Effector CD4-positive, alpha-beta T cell (primary cell): Measurements from ENCODE around the gene CMSS1.

Experiments used
- DNase-seq: peaks from one replicate; pipeline ENCODE4 v3.0.0-alpha.2; 2020

Gene CMSS1

DNA sequence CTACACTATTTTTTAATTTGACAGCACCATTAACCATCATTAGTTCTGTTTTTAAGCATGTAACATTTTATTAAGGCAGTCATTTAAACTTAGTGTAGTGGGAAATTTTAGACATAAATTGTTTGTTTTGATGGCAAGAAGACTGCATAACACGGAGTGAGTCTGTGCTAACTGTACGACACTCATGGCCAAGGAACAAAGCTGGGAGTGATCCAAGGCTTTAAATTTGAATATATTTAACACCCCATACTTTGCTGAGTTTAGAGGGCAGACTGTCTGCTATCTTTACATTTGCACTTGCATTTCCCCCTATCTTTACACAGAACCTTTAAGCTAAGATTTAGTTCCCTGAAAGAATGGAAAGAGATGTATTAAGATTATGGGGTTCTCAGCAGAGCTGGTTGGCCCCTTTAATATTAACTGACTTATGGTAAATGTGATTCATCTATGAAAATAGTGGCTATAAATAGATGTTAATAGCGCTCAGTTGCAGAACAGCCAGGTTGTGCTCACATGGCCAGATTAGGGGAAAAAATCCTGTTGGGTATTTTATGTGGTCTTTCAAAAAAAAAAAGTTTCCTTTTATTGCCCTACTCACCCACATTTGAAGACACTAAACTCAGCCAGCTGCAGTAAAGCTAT, 120.7 kb downstream of the CMSS1 start:
- DNase-seq = no peak

DNA sequence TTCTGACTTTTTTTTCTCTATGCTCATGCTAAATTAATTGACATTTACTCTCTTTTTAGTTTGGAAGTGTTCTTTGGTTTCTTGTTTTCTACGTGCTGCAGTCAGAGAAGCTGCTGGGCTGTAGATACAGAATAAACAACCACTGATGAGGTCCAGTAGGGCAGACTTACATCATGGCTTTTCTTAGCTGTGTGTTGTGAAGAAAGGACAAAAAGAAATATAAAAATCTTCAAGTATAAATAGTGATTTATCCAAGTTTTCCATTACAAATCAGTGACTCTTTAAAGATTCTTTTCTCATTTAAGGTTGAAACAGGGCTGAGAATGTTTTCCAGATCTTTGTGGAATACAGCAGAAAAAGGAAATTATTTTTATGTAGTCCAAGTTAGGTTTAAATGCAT, 122.2 kb downstream of the CMSS1 start:
- DNase-seq = no peak

DNA sequence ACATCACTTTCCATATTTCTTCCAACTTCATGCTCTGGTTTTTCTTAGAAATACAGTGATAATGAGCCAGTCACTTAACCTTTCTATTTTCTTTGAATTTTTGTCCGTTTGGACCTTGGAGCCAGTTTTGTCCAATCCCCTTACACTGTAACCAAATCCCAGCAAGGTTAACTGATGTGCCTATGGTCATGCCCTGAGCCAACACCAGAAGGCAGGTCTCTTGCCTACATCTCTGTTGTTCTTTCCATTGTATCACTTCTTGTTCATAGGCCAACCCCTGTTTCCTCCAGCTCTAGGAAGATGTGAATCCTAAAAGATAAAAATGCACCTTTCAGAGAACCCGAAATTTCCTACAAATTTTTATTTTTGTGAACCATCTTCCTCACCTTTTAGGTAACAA, 122.7 kb downstream of the CMSS1 start:
- DNase-seq = no peak

DNA sequence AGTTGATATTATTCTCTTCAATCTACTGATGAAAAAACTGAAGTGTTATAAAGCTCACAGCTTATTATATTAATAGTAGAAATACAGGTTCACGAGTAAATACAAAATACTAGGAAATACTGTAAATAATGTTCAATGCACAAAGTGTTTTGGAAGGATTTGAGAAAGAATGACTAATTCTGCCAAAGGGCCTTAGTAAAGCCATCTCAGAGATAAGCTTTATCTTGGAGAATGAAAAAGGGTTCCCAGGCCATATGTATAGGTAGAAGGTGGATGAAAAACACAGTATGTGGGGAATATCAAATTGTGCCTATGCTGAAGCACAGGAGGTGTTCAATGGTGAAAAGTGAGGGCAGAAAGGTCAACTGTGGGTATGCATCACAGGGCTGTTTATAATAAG, 123.5 kb downstream of the CMSS1 start:
- no peak for DNase-seq

DNA sequence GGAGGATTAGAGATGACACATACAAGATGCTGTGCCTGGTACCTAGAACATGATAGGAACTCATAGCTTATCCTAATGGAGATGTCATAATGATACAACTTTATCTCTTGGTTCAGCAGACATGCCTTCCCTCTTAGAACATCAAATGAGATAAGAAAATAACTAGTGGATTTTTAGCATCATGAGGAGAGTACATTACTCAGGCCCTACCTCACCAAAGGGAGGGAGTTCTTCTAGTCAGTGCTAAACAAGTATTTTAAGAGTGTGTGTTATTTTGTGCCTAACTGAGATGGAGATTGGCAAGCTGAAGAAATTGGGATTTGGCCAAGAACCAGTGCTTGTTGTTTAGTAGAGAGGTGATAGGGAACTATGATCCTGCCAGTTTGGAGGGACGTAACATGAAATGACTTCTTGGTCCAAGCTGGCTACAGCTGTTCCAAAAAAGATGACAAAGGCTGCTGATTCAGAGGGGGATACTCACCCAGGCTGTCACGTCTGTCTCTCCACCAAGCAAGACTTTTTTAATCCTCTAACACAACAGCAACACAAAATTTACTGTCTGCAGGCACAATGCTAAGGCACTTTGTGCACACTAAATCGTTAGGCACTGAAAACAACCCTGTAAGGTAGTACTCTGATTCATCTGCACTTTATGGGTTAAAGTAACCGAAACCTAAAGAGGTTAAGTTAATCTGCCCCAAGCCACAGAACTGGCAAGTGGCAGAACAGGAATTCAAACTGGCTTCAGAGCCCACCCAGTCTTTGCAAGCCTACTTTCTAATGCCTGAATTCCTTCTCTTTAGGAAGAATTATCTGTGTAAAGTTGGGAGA, 126.5 kb downstream of the CMSS1 start:
- no peak for DNase-seq

DNA sequence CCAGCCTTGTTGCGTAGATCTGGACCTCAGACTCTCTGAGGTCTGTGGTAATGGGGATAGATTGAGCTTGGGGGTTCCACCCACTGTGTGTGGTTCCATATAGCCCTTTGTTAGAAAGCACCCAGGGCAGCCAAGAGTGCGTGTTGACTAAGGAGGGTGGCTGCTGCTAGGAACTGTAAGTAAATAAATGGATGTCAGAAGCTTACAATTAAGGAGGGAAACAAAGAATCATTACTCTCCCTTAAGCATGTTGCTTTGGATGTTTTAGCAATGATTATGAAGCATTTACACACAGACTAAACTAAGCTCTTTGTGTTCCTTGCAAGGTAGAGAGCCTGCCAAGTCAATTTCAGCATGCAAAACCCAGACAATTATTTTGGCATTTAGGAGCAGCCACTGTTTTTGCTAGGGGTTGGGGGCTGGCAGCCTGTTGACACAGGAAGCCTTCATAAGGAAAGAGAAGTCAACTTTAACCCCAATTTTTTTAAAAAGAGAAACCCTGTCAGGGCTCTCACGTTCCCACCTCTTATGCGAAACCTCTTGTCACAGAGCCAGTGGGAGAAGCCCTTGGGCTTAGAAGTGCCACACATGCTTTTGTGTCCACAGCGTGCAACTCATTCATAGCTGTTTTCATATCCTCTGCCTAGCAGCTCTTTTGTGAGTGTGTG, 127.8 kb downstream of the CMSS1 start:
- no peak for DNase-seq

DNA sequence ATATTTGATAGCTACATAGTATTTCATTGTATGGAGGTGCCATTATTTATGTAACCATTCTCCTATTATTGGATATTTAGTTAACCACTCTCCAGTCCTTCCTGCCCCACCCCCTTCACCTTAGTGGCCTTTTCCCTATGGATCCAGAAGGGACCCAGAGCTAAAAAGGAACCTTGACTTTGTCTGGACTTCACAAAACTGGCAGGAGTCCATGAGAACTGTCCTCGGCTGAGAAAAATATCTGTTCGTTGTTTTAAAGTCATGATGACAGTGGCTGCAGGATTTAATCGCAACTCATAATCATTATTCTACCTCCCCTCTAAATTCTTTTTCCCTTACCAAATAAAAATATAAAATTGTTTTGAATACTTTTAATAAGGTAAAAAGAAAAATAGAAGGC, 129.7 kb downstream of the CMSS1 start:
- DNase-seq = no peak

DNA sequence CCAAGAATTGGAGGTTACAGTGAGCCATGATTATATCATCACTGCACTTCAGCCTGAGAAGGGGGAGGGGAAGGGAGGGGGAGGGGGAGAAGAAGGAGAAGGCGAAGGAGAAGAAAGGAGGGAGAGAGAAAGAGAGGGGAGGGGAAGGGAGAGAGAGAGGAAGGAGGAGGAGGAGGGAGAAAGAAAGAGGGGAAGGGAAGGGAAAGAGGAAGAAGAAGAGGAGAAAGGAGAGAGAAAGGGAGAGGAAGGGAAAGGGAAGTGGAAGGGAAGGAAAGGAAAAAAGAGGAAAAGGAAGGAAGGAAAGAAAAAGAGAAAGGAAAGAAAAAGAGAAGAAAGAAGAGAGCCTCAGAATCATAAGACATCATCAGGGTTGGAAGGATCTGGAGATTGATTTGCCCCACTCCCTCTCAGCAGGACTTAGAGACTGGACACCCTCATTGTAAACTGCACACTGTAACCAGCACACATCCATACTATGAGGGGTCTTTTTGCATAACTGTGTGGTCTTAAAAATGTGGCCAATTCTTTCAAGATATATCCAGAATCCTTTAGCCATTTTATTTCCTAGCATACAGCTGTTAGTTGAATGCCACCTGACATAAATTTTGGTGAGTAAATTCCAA, 130.9 kb downstream of the CMSS1 start:
- no peak for DNase-seq

DNA sequence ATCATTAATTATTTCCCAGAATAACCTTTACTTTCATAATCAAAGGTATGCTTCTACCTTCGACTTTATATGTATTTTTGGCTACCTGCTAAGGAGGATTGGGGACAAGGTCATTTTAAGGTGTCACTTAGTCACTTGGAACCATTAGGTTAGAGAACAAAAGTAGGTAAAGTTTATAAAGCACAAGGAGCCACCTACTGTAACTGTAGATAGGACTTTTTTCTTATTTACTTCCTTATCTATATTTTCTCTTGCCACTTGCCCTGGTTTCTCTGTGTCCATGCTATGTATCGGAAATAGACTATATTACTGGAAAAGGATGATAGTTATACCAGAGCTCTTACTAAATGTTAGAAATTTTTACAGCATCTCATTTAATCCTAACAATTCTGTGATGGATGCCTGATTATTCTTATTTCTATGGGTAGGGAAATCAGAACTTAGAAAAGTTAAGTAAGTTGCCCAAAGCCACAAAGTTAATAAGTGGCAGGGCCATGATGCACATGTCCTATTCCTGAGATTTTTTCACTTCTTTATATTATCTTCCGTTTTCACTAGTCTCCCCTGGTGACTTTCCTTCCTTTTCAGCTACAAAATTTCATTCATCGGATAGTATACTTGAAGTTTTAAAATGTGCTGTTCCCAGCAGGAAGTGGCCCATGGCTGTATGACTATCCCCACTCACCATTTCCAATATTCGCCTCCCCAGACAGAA, 132.5 kb downstream of the CMSS1 start:
- DNase-seq = no peak

DNA sequence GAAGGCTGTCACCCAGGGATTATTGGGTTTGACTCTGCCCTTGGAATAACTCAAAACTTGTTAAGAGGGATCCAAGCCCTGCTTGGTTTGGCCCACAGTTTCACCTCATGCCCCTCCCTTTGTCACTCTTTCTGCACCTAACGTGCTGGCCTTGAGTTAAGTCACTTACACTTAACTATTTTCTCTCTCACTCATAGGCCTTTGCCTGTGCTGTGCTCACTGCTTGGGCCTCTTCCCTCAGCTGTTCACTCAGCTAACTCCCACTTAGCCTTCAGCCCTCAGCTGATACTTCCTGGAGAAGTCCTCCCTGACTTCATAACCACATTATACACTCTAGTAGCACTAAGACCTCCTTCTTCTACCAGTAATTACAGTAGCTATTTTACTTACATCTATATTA, 133.3 kb downstream of the CMSS1 start:
- DNase-seq = no peak

DNA sequence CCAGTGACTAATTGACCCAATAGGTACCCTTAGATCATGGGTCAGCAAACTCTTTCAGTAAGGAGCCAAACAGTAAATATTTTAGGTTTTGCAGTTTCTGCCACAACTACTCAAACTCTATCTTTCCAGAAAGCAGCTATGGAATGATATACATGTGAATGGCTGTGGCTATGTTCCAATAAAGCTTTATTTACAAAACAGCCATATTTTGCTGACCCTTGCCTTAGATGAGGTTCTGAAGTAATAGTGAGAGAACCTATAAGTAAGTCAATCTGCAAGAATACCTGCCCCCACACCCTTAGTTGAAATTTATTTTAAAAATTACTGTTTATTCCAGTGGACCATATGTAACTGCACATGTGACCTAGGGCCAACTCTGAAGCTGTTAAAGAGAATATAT, 134.0 kb downstream of the CMSS1 start:
- no peak for DNase-seq

DNA sequence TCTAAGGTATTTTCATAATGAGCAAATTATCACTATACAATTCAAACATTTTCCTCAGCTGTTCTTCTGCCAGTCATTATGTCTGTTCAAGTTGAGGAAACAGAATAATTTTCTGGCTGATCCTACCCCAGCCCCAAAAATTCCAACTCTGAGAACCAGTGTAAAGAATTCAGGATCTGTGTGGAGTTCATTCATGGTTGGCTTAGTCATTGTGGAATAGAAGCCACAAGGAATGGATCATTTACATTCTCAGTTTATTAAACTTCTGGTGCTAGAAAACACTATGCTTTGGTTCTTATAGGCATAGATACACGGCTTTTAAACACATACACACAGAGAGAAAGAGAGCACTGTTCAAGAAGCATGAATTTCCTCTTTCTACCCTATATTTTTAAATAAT, 134.6 kb downstream of the CMSS1 start:
- DNase-seq = no peak

DNA sequence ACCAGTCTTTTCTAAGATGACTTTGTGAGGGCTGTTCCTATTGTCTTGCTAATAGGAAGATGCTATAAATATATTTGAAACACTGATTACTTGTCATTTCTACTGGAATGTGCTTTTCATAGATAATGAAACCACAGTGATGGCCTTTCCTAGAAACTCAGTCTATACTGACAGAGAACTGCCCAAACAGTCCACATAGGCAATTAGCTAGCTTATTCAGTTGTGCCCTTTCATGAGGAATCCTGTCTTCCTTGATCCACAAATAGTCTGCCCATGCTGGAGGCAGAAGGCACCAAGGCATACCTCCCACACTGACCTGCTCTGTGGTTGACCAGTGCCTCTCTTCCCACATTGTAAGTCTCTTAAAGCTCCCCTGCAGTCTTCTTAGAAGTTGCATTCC, 135.9 kb downstream of the CMSS1 start:
- DNase-seq = no peak

DNA sequence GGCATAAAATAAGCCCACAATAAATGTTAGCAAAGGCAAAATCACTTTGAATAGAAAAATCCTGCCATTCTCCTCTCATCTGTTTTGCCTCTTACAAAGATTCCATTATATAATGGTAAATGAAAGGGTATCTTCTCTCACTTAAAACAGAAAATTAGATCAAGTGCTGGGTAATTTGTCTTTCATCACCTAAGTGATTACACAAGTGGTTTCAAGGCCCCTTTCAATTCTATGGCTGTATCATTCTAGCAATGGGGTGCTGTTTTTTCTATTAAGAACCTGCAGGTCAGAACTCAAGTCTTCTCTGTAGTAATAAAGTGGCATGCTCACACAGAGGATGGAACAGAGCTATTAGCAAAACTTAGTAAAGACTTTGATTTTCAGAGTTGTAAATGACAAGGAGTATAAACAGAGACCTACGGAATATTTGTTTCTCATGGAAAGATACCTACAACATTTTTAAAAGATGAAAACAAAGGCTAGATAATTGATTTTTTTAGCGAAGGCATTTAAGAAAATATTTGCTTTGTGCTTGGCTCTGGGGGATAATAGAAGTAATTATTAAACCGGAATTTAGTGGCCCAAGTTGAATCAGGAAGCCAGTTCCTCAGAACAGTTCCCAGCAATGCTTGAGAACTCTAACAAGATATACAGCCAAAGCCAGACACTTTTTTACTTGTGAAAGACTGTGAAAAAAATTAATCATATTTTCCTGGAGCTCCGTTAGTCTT, 137.4 kb downstream of the CMSS1 start:
- DNase-seq = no peak

DNA sequence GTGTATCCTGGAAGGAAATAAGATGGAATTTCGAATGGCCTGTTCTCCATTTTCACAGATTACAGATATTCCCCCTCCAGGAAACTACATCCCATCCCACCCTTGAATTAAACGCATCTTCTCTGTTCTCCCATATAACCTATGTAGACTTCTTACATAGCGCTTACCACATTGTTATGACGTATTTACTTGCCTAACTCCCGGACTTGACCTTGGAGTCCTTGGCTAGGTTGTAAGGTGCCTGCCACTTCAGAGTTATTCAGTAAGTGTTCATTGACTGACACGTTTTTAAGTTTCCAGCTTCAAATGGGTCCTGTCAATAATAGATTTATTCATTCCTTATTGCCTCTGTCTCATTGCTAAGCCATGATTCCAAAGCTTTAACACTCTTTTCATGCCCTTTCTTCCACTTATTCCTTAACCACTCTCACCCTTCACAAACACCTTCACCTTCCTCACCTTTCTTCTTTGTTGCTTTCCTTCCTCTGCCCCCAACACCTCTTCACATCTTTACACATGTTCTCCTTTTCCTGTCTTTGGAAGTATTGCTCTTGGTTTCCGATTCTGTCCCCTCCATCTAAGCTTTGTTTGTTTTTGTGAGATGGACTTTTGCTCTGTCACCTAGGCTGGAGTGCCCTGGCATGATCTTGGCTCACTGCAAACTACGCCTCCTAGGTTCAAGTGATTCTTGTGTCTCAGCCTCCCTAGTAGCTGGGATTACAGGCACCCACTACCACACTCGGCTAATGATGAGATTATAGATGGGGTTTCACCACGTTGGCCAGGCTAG, 138.3 kb downstream of the CMSS1 start:
- no peak for DNase-seq

DNA sequence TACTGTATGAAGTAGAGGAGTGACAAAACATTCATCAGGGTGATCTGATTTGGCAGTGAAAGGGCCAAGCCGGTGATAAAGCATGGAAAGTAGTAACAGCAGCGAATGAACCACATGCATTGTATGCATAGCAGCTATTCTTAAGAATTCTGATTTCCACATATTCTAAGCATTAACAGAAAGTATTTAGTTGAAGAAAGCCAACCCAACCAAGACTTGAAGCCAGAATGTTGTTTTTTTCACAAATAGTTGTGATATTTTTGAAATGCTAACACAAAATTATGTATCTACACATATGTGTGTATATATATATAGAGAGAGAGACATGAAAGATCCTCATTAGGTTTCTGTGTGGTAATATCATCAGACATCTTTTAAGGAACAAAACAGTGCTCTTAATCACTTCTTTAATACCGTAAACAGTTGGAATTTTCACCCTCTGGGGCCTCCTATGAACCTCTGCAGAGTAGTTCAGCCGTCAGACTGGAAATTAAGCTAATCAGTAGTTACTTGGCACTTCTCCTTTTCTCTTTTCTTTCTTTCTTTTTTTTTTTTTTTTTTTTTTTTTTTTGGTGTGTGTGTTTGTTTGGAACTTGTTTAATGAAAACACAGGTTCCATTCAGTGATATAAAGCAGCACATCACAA, 139.6 kb downstream of the CMSS1 start:
- DNase-seq = no peak

DNA sequence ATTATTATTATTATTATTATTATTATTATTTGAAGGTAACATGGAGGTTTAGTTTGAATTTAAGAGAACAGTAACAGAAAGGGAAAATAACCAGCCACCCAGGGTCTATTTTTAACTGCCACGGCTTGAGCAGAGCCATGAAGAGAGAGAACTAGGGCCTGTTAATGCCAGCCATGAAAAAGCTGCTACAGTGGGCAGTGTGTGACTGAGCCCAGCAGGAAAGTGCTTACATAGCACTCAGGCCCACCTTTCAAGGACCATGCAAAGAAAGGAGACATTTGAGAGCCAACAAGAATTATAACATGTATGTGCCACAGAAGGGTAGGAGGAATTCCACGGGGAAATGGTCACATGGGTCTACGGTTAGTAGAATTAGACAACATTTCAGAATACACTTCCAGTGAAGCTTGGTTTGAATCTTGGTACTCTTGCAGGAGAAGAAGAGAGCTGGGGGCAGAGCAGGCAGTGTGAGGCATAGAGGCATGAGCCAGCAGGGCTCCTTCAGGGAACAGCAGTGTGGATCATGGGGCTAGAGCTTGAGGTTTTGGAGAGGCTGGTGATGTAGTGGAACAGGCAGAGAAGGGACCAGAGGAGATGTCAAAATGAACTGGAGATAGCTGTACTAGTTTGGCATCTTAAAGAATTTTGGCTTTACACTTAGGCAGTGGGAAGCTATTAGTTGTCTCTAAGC, 140.7 kb downstream of the CMSS1 start:
- no peak for DNase-seq

DNA sequence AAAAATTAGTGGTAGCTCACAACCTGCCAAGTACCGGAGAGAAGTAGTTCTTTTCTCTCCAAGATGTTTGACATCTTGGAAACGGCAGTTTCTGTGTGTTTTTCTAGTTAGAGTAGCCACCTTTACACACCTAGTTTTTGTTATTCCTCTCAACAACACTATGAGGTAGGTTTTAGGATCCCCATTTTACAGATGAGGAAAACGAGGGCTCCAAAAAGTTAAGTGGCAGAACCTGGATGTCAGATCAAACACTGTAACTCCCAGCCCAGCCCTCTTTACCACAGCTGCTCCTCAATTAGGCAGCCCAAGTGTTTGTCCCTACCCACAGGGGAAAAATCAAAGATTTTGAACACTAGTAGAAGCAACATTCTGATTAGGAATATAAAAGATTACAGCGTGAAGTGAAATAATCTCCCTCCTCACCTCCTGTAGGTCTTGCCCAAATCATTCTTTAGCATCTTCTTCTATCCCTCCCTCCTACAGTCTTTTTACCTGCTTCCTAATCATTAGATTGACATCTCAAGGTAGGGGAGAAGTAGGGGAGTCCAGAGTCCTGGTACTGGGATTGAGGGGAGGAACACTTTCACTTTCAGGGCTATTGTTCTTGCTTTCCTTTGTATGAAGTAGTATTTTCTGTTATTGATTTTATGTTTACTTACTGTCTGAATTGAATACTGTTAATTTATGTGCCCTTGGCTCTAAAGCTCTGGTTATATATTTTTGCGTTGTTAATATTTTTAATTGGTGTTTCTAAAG, 142.6 kb downstream of the CMSS1 start:
- DNase-seq = no peak

DNA sequence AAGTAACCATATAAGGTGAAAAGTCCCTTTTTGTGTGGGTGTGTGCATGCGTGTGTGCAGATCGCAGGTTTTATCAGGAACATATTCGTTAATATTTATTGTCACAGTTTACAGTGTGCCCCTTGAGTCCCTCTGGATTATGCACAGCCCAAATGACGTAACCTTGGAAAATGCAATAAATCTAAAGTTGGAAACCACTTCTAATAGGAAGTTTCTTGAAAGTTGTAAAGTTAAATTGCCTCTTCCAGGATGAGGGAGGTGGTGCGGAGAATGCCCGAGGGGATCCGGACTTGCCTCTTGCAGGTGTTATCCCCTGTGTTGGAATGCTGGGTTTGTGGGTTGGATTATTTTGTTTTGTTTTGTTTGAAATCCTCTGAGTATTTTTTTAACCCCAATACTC, 143.3 kb downstream of the CMSS1 start:
- DNase-seq = no peak
